PC-9 (cell line): ENCODE measurements around the gene NIP7. TPM values are rescaled to one million over a fixed set of nuclear protein-coding genes. Genes with fewer than 3 reads are reported as not detected.

ENCODE experiments used
- BruUV-seq: library from RNA; stranded (reverse); fragments of 400-500 nt; replicated peaks from 2 replicates; lab custom pipeline; 2021; lab: Mats Ljungman, UMichigan
- CTCF ChIA-PET: fragments of 300-600 bp; sonication (Branson Sonifier 250); formaldehyde crosslinking; loops from one replicate; lab custom pipeline; 2022; ENCODE audit warnings: antibody characterized with exemption; lab: Charles Lee
- POLR2A ChIA-PET: fragments of 300-600 bp; sonication (Branson Sonifier 250); formaldehyde crosslinking; loops from one replicate; lab custom pipeline; 2022; ENCODE audit warnings: antibody characterized with exemption; ENCODE audit not compliant: unreplicated experiment; lab: Charles Lee
- DNase-seq, 2 experiments: peaks; one replicate each; pipeline versions ENCODE4 v3.0.0 to v3.0.0-alpha.2; 2015 to 2022; ENCODE audit warnings: mixed read lengths in 1 of 2
- H2AFZ ChIP-seq: fragments of 200-600 bp; sonication (generic); 2 replicates; pipeline ENCODE4 v1.8.1; 2017; ENCODE audit warnings: antibody characterized with exemption
- H3F3A ChIP-seq: fragments of 200-600 bp; sonication (generic); 2 replicates; pipeline ENCODE4 v1.8.1; 2017; ENCODE audit warnings: antibody characterized with exemption, mild to moderate bottlenecking, low read depth; ENCODE audit not compliant: insufficient read depth
- H3K27ac ChIP-seq: fragments of 200-600 bp; sonication (generic); 2 replicates; pipeline ENCODE4 v1.6.1; 2016; ENCODE audit warnings: mixed run types
- H3K27me3 ChIP-seq: fragments of 200-600 bp; sonication (generic); 2 replicates; pipeline ENCODE4 v1.6.1; 2016; ENCODE audit warnings: low read depth, mixed run types; ENCODE audit not compliant: insufficient read depth
- H3K36me3 ChIP-seq: fragments of 200-600 bp; sonication (generic); 2 replicates; pipeline ENCODE4 v1.6.1; 2016; ENCODE audit warnings: low read depth, mixed run types
- H3K4me1 ChIP-seq: fragments of 200-600 bp; sonication (generic); replicated peaks from 2 replicates; pipeline ENCODE4 v1.6.1; 2016; ENCODE audit warnings: mixed run types; ENCODE audit not compliant: insufficient read depth
- H3K4me2 ChIP-seq: fragments of 200-600 bp; sonication (generic); 2 replicates; pipeline ENCODE4 v1.6.1; 2017; ENCODE audit warnings: mixed run types
- H3K4me3 ChIP-seq: fragments of 200-600 bp; sonication (generic); 2 replicates; pipeline ENCODE4 v1.6.1; 2016; ENCODE audit warnings: mixed run types
- H3K79me2 ChIP-seq: fragments of 200-600 bp; sonication (generic); 2 replicates; pipeline ENCODE4 v1.6.1; 2017; ENCODE audit warnings: low read depth, mixed run types
- H3K9me2 ChIP-seq: fragments of 200-600 bp; sonication (generic); 2 replicates; pipeline ENCODE4 v1.8.1; 2017; ENCODE audit warnings: mild to moderate bottlenecking; ENCODE audit not compliant: insufficient read depth
- H3K9me3 ChIP-seq: fragments of 200-600 bp; sonication (generic); 2 replicates; pipeline ENCODE4 v1.8.1; 2016; ENCODE audit warnings: low read depth; ENCODE audit not compliant: insufficient read depth
- H4K20me1 ChIP-seq: fragments of 200-600 bp; sonication (generic); 2 replicates; pipeline ENCODE4 v1.8.1; 2017; ENCODE audit not compliant: insufficient read depth
- EZH2 ChIP-seq: fragments of 200-600 bp; sonication (generic); IDR thresholded peaks from 2 replicates; pipeline ENCODE4 v1.8.0; 2017; ENCODE audit warnings: antibody characterized with exemption, low read depth
- intact Hi-C: fragments of 100-400 bp; cut with micrococcal nuclease; formaldehyde crosslinking; loops from one replicate; pipeline ENCODE4 v1.10.0; 2022; ENCODE audit not compliant: unreplicated experiment
- total RNA-seq: library from RNA; stranded (reverse); gene quantifications from 2 replicates; pipeline ENCODE4 v1.2.3, GENCODE V29; 2021
- TF ChIP-seq, protein P1 (sequence below): fragments of 200-600 bp; sonication (generic); conservative IDR thresholded peaks from 2 replicates; pipeline ENCODE4 v1.6.1; 2017; ENCODE audit warnings: mixed run types, antibody characterized with exemption, mild to moderate bottlenecking, moderate library complexity

Gene NIP7
- total RNA-seq, 1 experiment from 2014 or later = 23.6 TPM

DNA sequence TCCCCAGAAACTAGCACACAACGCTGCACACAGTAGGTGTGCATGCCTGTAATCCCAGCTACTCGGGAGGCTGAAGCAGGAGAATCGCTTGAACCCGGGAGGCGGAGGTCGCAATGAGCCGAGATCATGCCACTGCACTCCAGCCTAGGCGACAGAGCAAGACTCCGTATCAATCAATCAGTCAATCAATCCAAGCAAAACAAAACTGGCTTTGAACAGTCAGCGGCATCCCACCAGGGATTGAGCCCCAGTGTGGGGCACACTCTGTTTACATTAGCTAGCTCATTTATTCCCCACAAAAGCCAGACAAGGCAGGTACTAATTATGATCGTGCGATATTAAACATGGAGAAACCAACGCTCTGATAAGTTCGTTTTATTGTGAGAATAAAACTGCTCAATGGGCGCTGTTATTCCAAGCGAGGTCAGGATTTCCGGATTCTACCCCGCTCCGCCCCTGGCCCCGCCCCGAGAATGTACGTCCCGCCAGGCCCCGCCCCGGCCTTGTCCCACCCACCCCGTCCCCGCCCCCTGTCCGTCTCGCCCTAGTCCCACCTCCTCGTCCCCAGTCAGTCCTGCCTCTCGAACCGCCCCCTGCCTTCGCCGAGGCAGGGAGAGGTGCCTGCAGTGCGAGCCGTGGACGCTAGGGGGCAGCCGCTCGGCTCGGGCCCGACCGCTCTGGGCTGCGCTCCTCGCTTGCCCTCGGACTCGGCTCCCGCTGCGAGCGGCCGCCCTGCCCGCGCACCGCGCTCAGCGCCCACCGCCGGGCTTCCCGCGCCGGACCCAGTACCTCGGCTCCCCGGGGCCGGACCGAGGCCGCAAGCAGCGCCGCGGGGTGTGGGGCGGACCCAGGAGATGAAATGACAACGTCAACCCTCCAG, 28.7 kb upstream of the NIP7 start, which contains the start of gene VPS4A:
TSS of gene VPS4A (plus strand) at position 698 of the 880 bp plus-strand sequence. CDS start at position 860, 162 bp downstream.
- Histone ChIP-seq H4K20me1 (peaks cover 16% of the 10 kb centered on the region), H3K4me3 (peak within 1 kb of the TSS; percentile 82), H3K79me2 (peaks cover 34% of the 10 kb centered on the region), H3K4me1 (peaks cover 8% of the 10 kb centered on the region), H3K36me3 (peaks cover 4% of the 10 kb centered on the region), H2AFZ (peak within 1 kb of the TSS; percentile 90), H3F3A (peaks cover 24% of the 10 kb centered on the region; the same call in 1 of the 2 replicates), H3K27ac (peak within 1 kb of the TSS; percentile 54), H3K9me3 (no peaks in the 10 kb centered on the region), H3K27me3 (no peaks in the 10 kb centered on the region), H3K9me2 (no peaks in the 10 kb centered on the region), H3K4me2 (peak within 1 kb of the TSS; percentile 80)
- ChIA-PET POLR2A (interaction anchor here (0.6 kb wide), 1 partner anchor 607 kb away, joined by 3 read pairs; no protein-coding TSS in a partner anchor), CTCF (no interaction called here)
- DNase-seq = peak; percentile 81 to 98
- TF ChIP-seq, protein P1, sequence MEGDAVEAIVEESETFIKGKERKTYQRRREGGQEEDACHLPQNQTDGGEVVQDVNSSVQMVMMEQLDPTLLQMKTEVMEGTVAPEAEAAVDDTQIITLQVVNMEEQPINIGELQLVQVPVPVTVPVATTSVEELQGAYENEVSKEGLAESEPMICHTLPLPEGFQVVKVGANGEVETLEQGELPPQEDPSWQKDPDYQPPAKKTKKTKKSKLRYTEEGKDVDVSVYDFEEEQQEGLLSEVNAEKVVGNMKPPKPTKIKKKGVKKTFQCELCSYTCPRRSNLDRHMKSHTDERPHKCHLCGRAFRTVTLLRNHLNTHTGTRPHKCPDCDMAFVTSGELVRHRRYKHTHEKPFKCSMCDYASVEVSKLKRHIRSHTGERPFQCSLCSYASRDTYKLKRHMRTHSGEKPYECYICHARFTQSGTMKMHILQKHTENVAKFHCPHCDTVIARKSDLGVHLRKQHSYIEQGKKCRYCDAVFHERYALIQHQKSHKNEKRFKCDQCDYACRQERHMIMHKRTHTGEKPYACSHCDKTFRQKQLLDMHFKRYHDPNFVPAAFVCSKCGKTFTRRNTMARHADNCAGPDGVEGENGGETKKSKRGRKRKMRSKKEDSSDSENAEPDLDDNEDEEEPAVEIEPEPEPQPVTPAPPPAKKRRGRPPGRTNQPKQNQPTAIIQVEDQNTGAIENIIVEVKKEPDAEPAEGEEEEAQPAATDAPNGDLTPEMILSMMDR = peak; percentile 66
- TF ChIP-seq EZH2 = no peak
- intact Hi-C loops = loop anchor here (1.0 kb wide), 1 partner anchor 123 kb away; no protein-coding TSS in a partner anchor
- BruUV-seq = TSS peak; percentile 88

DNA sequence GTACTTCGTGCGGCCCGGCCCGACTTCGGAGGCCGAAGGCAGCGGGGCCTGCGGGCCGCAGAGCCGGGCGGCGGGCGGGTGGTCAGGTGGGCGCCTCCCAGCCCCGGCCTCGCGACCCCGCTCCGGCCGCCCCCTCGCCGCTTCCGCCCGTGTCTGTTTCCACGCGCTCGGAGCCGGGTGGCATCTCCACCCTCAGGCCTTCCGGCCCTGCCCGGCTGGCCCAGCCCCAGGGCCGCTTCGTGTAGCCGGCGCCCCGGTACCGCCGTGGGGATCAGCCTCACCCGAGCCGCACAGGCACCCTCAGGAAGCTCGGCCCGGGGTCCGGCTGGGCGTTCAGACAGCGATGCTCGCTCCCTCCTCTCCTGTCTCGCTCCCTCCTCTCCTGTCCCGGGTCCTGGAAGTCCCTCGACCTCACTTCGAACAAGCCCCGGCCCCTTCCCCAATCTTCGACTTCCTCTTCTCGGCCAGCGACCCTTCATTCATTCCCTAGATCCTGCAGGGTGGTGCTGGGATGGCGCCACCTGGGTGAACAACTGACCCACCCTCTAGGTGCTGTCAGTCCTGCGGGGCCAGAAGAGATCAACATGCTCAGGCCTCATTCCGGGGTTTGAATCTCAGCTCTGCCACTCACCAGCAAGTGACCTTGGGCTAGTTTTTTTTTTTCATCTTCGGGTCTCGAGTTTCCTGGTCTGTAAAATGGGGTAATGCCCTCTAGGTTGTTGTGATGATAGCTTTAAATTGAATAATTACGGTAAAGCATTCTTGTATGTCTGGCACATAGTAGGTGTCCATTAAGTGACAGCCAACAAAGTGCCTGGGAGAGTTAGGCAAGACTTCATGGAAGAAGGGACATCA, 27.8 kb upstream of the NIP7 start:
- H3K27me3 ChIP-seq = no peaks in the 10 kb centered on the region
- BruUV-seq = TSS peak; percentile 46
- intact Hi-C loops = loop anchor here (1.0 kb wide), 1 partner anchor 123 kb away; no protein-coding TSS in a partner anchor

More for the DNA sequence above, 27.8 kb upstream of the NIP7 start:
- Histone ChIP-seq H3K27ac (peak overlapping the region; percentile 9; the same call in 1 of the 2 replicates), H3K9me3 (no peaks in the 10 kb centered on the region), H3K4me2 (peak overlapping the region; percentile 80), H3F3A (peaks cover 19% of the 10 kb centered on the region; the same call in 1 of the 2 replicates), H4K20me1 (peaks cover 16% of the 10 kb centered on the region), H3K4me3 (peak overlapping the region; percentile 82), H2AFZ (peak overlapping the region; percentile 74; the same call in 1 of the 2 replicates), H3K36me3 (peaks cover 9% of the 10 kb centered on the region), H3K79me2 (peaks cover 34% of the 10 kb centered on the region), H3K9me2 (no peaks in the 10 kb centered on the region), H3K4me1 (peaks cover 8% of the 10 kb centered on the region)
- TF ChIP-seq, protein P1 = no peak; the same call in 1 of the 2 replicates
- TF ChIP-seq EZH2 = no peak
- ChIA-PET CTCF (interaction anchor here (0.6 kb wide), 1 partner anchor 175 kb away, joined by 3 read pairs; no protein-coding TSS in a partner anchor), POLR2A (interaction anchor here (0.6 kb wide), 1 partner anchor 606 kb away, joined by 3 read pairs; no protein-coding TSS in a partner anchor)
- peak; percentile 38 to 42 for DNase-seq
